Measurements from ENCODE around the gene GRIFIN.

Gene GRIFIN

GRCh38 chr7:2512179-2512661, 36.0 kb upstream of the GRIFIN start:
- no peak for DNase-seq

- DNase-seq = no peak
Observed at GRCh38 chr7:2511769-2512168, 35.6 kb upstream of the GRIFIN start.

- no peak for DNase-seq
Observed at GRCh38 chr7:2510909-2511768, 34.9 kb upstream of the GRIFIN start.

GRCh38 chr7:2510130-2510776, 34.1 kb upstream of the GRIFIN start:
- DNase-seq = no peak

GRCh38 chr7:2509298-2509906, 33.2 kb upstream of the GRIFIN start:
- DNase-seq = no peak

- peak; percentile 75 for DNase-seq
Observed at GRCh38 chr7:2508327-2509215, 32.4 kb upstream of the GRIFIN start.

- DNase-seq = no peak
Observed at GRCh38 chr7:2507917-2508306, 31.7 kb upstream of the GRIFIN start.

- no peak for DNase-seq
Observed at GRCh38 chr7:2507208-2507916, 31.2 kb upstream of the GRIFIN start.

- no peak for DNase-seq
Observed at GRCh38 chr7:2505401-2505800, 29.2 kb upstream of the GRIFIN start.

- no peak for DNase-seq
Observed at GRCh38 chr7:2504889-2505375, 28.7 kb upstream of the GRIFIN start.

GRCh38 chr7:2504128-2504888, 28.1 kb upstream of the GRIFIN start:
- DNase-seq = no peak

GRCh38 chr7:2503056-2503941, 27.1 kb upstream of the GRIFIN start:
- DNase-seq = no peak

GRCh38 chr7:2502647-2502966, 26.4 kb upstream of the GRIFIN start:
- DNase-seq = no peak

GRCh38 chr7:2501947-2502646, 25.9 kb upstream of the GRIFIN start:
- no peak for DNase-seq

GRCh38 chr7:2500701-2501100, 24.5 kb upstream of the GRIFIN start:
- DNase-seq = no peak

GRCh38 chr7:2499719-2500430, 23.7 kb upstream of the GRIFIN start:
- no peak for DNase-seq

GRCh38 chr7:2499181-2499580, 23.0 kb upstream of the GRIFIN start:
- DNase-seq = no peak

GRCh38 chr7:2498708-2499107, 22.5 kb upstream of the GRIFIN start:
- DNase-seq = no peak

Data from EL (cell line).